HK-2 (cell line): ENCODE measurements around the gene MIS12.

Experiments used
- DNase-seq: peaks from one replicate; pipeline ENCODE4 v3.0.0-alpha.2; 2018; ENCODE audit not compliant: unreplicated experiment

MIS12 gene

GRCh38 chr17:5486206-5487124, at the start of gene MIS12:
TSS of gene MIS12 (plus strand) at chr17:5486566. CDS start at chr17:5488863, 2,297 bp downstream.
- peak; percentile 99 for DNase-seq

DNA sequence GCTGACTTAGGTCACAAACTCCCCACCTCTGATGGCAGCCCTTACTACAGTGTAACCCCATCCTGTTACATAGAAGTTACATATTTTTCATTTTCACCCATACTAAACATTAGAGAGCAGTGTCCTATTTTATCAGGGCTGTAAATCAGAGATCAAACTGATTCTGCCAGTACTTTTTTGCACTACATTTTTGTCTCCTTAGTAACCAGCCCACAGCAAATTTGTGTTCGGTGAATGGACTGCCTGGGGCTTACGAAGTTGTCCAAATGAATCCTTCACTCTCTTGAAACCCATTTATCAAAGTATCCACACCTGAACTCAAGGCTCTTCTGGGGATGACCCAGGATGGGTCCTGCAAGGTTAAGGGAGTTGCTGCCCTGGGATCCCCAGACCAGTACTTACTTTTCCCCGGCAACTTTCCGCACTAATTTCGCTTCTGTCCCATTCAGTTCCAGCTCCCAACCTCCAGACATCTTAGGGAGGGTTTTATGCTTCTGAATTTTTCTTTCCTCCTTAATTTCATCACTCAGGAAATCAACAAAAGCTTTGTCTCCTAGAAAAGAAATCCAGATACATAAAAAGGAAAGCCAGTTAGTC, 48.5 kb upstream of the MIS12 start:
- DNase-seq, result no peak

DNA sequence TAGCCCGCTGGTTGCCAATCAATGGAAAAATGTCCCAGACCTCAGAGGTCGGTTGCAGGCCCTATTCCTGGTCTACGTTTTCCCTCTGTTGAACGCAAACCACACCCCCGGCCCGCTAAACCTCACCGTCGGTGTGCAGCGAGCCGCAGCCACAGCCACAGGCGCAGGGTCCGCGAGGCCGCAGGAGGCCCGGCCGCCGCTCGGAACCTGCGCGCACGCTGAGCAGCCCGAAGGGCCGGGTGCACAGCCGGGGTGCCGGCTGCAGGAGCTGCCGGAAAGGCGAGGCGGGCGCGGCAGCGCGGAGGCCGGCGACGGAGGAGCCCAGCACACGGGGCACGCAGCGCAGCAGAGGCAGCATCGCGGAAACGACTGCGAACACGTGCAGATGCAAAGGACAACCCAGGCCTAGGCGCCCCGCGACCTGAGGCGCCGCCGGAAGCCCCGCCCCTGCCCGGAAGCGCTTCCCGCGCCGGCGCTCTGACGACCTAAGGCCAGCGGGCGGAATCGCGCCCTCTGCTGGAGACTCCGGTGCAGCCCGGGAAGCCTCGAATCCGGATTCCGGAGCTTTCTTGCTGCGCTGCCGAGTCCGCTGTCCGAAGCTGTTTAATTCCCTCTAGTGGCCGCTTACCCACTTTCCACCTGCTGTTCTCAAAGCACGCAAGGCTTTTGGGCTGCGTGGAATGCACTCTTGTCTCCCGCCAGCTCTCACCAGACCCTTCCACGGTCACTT, 47.5 kb upstream of the MIS12 start, which contains the start of gene C1QBP:
TSS of gene C1QBP (minus strand) at position 440 of the 730 bp plus-strand sequence. CDS start at position 358, 82 bp downstream.
- peak; percentile 96 for DNase-seq

DNA sequence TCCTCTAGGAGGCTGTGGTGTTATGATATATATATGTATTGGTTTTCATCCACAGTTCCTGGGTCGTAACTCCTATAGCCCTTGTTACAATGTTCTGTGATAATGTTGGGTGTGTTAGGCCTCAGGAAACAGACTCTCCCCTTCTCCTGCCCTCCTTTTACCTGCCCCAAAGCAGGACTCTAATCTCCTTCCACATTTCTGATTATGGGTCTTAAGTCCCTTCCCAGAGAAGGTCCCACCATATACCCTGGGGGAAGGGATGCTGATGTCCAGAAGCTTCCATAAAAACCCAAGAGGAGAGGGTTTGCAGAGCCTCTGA, 47.0 kb upstream of the MIS12 start:
- no peak for DNase-seq

GRCh38 chr17:5443728-5444127, 42.6 kb upstream of the MIS12 start:
- DNase-seq, result no peak

GRCh38 chr17:5444209-5444608, 42.2 kb upstream of the MIS12 start:
- no peak for DNase-seq

GRCh38 chr17:5446786-5447185, 39.6 kb upstream of the MIS12 start:
- DNase-seq, result no peak

DNA sequence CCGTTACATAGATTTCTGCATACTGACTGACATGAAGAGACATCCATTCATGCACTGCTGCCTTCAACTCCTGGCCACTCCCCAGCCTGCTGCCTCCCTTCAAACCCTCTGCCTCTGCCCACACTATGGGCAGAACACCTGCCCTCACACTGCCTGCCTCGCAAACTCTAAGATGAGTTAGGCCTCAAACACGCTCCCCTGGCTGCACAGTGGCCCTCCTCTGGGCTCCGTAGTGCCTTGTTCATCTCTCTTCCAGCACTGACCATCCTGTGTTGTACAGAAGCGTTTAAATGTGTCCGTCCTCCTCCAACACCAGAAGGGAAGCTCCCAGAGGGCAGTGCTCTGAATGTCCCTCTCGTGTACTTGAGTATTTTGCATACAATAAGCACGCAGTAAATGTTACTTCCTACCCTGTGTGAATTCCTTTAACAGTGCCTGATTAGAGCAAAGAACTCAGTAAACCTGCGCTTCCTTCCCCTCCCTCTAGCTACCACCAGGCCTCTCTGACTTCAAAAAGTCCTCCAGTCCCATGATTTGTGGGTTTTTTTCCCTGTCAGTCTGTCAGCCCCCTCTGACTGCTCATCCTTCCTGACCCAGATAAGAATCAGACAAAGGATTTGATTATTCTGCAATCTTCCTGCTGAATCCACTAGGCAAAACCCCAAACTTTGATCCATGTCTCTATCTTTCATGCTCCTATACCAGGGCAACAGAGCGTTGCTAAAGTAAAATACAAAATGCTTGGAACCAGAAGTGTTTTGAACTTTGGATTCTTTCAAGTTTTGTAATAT, 21.5 kb upstream of the MIS12 start:
- DNase-seq, result no peak

GRCh38 chr17:5466295-5466694, 20.1 kb upstream of the MIS12 start:
- DNase-seq, result no peak

- peak; percentile 12 for DNase-seq
Measured at GRCh38 chr17:5467416-5467815, 18.9 kb upstream of the MIS12 start.

- no peak for DNase-seq
Measured at GRCh38 chr17:5468075-5468473, 18.3 kb upstream of the MIS12 start.

DNA sequence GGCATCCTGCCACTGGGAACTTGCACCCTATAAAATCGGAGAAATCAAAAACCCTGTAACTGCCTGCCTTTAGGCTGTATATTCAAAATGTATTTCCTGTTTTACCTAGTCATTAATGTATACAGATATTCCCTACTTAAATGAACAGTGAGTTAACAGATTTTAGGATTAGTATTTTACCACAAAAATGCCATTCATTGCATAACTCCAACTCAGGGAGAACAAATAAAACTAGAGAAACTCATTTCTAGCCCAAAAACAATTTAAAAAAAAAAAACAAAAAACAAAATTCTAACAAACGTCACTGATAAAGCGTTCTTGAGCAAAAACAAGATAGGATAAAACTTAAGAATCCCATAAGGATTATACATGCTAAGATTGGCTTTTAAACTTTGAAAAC, 13.9 kb upstream of the MIS12 start:
- no peak for DNase-seq

- DNase-seq, result no peak
Measured at GRCh38 chr17:5473906-5474305, 12.5 kb upstream of the MIS12 start.

DNA sequence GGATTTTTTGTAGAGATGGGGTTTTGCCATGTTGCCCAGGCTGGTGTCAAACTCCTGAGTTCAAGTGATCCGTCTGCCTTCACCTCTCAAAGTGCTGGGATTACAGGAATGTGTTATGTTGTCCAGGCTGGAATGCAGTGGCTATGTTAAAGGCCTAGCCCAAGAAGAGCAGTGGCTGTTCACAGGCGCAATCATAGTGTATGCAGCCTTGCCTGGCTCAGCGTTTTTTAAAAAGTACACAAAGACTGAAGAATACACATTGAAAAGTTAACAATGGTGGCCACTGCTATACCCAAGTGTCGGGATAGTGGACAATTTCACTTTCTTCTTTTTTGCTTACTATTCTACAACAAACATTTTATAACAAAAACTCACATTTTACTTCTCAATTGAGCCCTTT, 7.4 kb upstream of the MIS12 start:
- DNase-seq, result no peak

- DNase-seq, result no peak
Measured at GRCh38 chr17:5480962-5481361, 5.4 kb upstream of the MIS12 start.

- DNase-seq, result no peak
Measured at GRCh38 chr17:5481451-5481850, 4.9 kb upstream of the MIS12 start.

- DNase-seq, result no peak
Measured at GRCh38 chr17:5485270-5486205, 828 bp upstream of the MIS12 start, which contains the start of gene DERL2. TSS of gene DERL2 (minus strand) at chr17:5486178. CDS start at chr17:5486161, 17 bp downstream.

GRCh38 chr17:5488752-5489151, 2.4 kb downstream of the MIS12 start:
- DNase-seq, result no peak

DNA sequence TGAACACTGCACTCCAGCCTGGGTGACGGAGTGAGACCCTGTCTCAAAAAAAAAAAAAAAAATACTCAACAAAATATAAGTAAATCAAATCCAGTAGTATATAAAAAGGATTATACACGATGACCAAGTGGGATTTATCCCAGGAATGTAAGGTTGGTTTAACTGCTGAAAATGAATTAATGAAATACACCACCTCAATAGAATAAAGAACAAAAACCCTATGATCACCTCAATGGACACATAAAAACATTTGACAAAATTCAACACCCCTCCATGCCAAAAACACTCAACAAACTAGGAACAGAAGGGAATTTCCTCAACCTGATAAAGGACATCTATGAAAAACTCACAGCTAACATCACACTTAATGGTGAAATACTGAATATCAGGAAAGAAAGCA, 6.6 kb downstream of the MIS12 start:
- no peak for DNase-seq

DNA sequence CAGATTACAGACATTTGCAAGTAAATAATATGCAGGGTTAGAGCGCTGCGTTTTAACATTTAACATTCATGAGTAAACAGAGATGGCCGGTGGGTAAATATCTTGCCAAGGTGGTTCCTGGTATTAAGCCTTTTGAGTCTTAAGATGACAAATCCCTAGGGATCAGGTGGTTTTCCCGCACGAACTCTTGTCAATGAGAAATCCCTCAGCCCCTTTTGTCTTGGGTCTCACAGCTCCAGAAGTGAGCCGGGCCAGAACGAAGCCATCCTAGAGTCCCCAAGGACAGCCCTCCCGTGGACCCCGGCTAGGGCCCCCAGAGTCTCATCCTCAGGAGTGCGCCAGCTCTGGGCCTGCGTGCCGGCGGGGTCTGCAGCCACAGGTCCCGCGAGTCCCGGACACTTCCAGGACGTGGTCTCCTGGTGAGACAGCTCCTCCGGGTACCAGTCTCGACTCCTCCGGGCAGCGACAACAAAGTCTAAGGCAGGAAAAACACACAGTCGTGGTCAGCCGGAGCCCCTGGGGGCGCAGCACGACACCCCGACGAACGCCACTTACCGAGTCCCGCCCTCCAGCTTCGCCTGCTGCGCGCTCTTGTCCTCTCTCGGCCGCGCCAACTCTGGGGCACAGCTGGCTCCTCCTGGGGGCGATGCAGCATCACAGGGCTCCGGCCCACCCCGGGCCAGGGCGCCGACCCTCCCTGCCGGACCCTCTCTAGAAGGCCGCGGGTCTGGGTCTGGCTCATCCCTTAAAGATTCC, 13.3 kb downstream of the MIS12 start:
- DNase-seq, result no peak
